Left renal pelvis (tissue), 4 donors: ENCODE results near the gene CFHR4. TPM values are rescaled to one million over a fixed set of nuclear protein-coding genes. Genes with fewer than 3 reads are reported as not detected.
"Not testable (repeated sequence)": the region's sequence is repeated elsewhere in the genome, so short reads cannot be mapped to it uniquely, and the experiment has no call there.

Source experiments
- DNase-seq, 4 donors: peaks; one replicate each; pipeline ENCODE4 v3.0.0-alpha.2; 2013; ENCODE audit warnings: low read depth in 4 of 4, low spot score in 3 of 4
- polyA plus RNA-seq, 4 donors: library from polyadenylated mRNA; unstranded; fragments of 120-200 nt; gene quantifications; one replicate each; pipeline ENCODE4 v1.2.1, GENCODE V29; 2013; ENCODE audit not compliant: insufficient read length in 4 of 4

CFHR4 gene
- polyA plus RNA-seq, 4 donors, result 0.07 TPM; not detected in 3

GRCh38 chr1:196933531-196934189, 45.8 kb downstream of the CFHR4 start:
- DNase-seq, result no peak

- not testable (repeated sequence) for DNase-seq
Observed at GRCh38 chr1:196941474-196941873, 53.6 kb downstream of the CFHR4 start.

- not testable (repeated sequence) for DNase-seq
Observed at GRCh38 chr1:196943568-196943967, 55.7 kb downstream of the CFHR4 start, which contains the start of gene CFHR2. Gene CFHR2 (plus strand): TSS chr1:196943738. CDS start chr1:196943881, 143 bp downstream.

GRCh38 chr1:196951711-196952394, 64.0 kb downstream of the CFHR4 start:
- DNase-seq, result no peak

- no peak for DNase-seq
Observed at GRCh38 chr1:196954778-196955177, 66.9 kb downstream of the CFHR4 start.

- no peak for DNase-seq
Observed at GRCh38 chr1:196955926-196956325, 68.1 kb downstream of the CFHR4 start.

GRCh38 chr1:196960854-196961253, 73.0 kb downstream of the CFHR4 start:
- no peak for DNase-seq

Other genes with a start within 250 kb of the CFHR4 start
- 100 to 1,000 TPM in 1 of 4 donors, 10 to 100 TPM in 3; 19.5 to 102 (median 57.4) TPM for gene CFH, start 236.0 kb upstream of the CFHR4 start, polyA plus RNA-seq
- gene CFHR3, start 113.2 kb upstream of the CFHR4 start, polyA plus RNA-seq, result 1 to 10 TPM in 1 of 4 donors, under 1 TPM in 3; 0.26 to 1.1 (median 0.47) TPM
- gene CFHR1, start 68.3 kb upstream of the CFHR4 start, polyA plus RNA-seq, result 1 to 10 TPM in 1 of 4 donors, under 1 TPM in 1, not detected in 2; 0.60 to 3.7 TPM
- under 1 TPM in 2 of 4 donors, not detected in 2; 0.11 to 0.68 TPM for gene CFHR2, start 55.7 kb downstream of the CFHR4 start, polyA plus RNA-seq
- not detected for gene CFHR5, start 89.5 kb downstream of the CFHR4 start, polyA plus RNA-seq
- under 1 TPM in 1 of 4 donors, not detected in 3; 0.72 TPM for gene F13B, start 179.2 kb downstream of the CFHR4 start, polyA plus RNA-seq